HG02973 (cell line): ENCODE data around the gene YPEL2.
"Not testable (repeated sequence)": the region's sequence is repeated elsewhere in the genome, so short reads cannot be mapped to it uniquely, and the experiment has no call there.

Experiments
- ATAC-seq: cut with Tn5 transposase; IDR thresholded peaks from one replicate; pipeline ENCODE4 v1.9.1; 2021; ENCODE audit warnings: moderate library complexity; ENCODE audit not compliant: unreplicated experiment

The YPEL2 gene

GRCh38 chr17:59402760-59403159 lies 71.3 kb downstream of the YPEL2 start:
- ATAC-seq = no peak

GRCh38 chr17:59404471-59404870 lies 73.0 kb downstream of the YPEL2 start:
- no peak for ATAC-seq

- ATAC-seq = no peak
These were observed 74.7 kb downstream of the YPEL2 start for GRCh38 chr17:59405944-59406705.

- ATAC-seq = no peak
These were observed 75.4 kb downstream of the YPEL2 start for GRCh38 chr17:59406808-59407381.

DNA sequence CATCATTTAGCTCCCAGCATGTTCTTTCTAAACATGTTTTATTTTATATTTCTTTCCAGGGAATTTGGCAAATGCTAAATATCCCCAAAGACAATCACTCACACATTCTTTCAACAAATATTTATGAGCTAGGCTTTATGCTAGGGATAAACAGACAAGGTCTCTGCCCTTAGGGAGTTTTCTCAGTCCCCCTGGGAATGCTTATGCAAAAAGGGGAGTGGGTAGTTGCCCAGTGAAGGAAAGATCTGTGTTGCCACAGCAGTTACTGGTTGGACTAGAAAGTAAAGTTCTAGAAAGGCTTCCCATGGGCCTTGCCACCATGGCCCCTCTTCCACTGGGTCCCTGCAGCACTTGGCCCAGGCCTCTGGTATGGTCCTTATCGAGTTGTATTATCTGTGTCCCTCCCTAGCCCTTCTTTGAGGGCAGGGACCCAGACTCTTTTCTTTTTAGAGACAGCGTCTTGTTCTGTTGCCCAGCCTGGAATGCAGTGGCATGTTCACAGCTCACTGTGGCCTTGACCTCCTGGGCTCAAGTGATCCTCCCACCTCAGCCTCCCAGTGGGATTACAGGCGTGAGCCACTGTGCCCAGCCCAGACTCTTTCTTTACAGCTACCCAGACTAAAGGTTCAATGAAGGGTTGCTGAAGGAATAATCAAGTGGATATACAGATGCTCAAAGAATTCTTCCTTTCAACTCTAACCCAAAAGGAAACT lies 78.0 kb downstream of the YPEL2 start:
- ATAC-seq = no peak

DNA sequence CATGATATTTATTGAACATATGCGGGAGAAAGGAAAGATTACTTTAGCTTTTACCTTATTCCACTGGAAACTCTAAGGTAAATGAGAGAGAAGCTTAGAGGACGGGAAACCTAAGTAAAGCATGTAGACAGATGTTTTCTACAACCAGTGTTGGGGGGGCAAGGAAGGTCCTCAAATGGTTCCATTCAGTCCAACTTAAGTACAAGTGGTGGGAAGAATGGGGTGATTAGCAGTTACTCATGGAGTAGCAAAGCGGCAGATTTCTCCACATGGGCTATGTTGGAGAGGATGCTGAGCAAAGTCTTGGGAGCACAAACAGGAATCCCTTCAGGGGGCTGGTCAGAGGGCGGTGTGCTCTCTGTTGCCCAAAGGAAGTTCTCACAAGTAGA lies 78.6 kb downstream of the YPEL2 start:
- ATAC-seq = no peak

GRCh38 chr17:59412431-59412830 lies 81.0 kb downstream of the YPEL2 start:
- not testable (repeated sequence) for ATAC-seq

GRCh38 chr17:59413014-59413766 lies 81.7 kb downstream of the YPEL2 start:
- ATAC-seq = no peak

DNA sequence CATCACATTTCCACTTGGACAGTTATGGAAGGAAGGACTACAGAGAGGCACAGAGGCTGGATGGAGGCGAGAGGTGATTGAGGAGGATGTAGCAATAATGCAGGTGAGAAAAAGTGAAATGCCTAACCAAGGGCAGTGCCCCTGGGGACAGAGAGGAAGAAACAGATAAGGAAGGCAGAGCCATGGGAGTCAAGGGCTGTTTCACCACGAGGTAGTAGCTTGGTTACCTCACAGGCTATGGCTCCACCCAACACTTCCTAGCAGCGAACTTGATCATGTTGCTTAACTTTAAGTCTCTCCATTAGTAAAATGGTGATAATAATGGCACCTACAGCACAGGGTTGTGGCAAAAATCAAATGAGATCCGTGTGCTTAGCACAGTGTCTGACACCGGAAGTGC lies 83.9 kb downstream of the YPEL2 start:
- no peak for ATAC-seq

DNA sequence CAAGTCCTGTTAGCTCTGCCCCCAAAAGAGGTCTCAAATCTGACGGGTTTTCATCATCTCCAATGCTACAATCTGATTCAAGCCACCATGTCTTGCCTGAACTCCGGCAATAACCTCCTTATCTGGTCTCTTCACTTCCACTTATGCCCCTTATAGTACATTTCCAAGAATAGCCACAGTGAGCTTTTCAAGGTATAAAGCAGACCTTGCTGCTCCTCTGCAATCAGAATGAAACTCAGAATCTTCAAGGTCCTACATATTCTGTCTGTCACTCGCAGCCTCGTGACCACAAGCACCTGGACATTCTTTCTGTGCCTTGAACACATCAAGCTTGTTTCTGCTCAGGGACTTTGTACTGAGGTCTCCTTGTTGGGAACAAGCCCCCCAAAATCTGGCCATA lies 84.7 kb downstream of the YPEL2 start:
- ATAC-seq = no peak

- ATAC-seq = no peak
These were observed 86.0 kb downstream of the YPEL2 start for GRCh38 chr17:59417452-59417851.

DNA sequence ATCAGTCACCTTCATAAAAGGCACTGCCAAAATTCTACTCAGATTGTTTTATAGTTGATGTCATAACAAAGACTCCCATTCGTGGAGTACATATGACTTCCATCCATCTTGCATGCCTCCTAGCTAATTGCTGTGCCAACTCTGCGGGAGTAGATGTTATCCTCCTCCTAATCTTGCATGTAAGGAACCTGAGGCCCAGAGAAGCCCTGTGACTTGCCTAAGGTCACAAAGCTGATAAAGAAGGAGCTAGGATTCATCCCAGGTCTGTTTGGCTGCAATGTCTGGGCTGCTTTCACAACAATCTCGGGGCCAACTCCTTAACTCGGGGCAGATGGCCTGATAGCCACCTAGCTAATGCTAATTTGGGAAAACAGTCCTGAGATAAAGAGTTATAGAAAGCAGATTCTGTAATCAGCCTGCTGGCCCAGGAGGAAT lies 87.3 kb downstream of the YPEL2 start:
- ATAC-seq = no peak

GRCh38 chr17:59420901-59421300 lies 89.4 kb downstream of the YPEL2 start:
- ATAC-seq = no peak

GRCh38 chr17:59421722-59422121 lies 90.3 kb downstream of the YPEL2 start:
- no peak for ATAC-seq

GRCh38 chr17:59423137-59423724 lies 91.8 kb downstream of the YPEL2 start:
- ATAC-seq = no peak

- no peak for ATAC-seq
These were observed 92.4 kb downstream of the YPEL2 start for GRCh38 chr17:59423903-59424302.

- no peak for ATAC-seq
These were observed 92.9 kb downstream of the YPEL2 start for GRCh38 chr17:59424331-59424730.

GRCh38 chr17:59425085-59425931 lies 93.9 kb downstream of the YPEL2 start:
- no peak for ATAC-seq

DNA sequence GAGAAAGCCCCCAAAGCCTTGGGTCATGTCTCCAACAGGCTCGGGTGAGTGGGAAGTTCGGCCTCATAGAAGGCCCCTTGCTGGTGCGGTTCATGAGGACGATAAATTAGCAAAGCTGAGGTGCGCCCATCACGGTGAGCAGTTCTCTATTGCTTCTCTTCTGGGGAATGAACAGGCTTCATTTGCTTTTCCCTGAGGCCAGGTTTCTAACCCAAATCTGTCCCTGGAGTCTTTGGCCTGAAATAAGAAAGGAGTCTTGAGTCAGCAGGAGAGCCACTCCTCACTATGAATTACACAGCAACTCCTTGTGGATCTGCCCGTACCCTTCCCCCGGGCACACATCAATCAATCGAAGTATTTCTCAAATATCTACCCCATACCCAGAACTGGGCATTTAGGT lies 94.6 kb downstream of the YPEL2 start:
- ATAC-seq = no peak

DNA sequence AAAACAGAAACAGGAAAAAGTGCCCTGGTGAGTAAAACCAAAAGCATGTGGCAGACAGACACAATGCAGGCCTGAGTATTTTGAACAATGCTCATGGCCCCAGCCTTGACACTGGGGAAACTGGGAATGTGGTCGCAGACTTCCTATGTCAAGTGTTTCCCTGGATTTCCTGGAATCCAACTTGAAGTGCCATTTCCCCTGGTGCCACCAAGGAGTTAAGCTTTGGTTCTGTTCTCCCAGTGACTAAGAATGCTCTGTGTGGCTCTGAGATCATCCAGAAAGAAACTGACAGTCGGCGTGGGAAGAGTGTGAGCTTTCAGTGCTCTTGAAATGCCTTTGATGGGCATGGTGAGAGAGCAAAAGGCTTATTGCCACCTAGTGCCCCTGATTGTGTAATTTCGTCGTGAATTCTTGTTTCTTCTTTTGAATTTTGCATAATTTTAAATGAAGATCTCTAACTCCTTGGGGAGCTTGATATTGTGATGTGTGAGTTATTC lies 96.0 kb downstream of the YPEL2 start:
- ATAC-seq = no peak
